ENCODE measurements around the gene LRRK1.

DNA sequence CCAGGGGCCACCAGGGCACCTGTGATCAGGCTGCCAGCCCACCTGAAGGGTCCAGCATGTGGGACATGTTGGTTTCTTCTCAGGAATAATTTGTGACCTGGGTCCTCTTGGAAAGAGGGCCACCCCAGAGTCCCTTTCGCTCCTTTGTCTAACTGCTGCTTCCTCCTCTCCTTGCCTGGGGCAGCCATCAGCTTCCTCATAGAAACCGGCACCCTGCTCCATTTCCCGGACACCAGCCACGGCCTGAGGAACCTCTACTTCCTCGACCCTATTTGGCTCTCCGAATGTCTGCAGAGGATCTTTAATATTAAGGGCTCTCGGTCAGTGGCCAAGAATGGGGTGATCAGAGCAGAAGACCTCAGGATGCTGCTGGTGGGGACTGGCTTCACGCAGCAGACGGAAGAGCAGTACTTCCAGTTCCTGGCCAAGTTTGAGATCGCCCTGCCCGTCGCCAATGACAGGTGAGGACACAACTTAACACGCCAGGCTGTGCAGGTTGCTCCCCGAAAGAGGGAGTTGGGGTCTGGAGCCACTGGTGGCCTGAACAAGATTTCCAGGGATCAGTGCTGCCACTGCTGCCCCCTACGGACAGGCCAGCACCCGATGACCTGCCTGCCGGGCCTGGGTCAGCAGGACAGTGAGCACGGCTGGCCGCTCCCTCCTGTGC is 109.7 kb downstream of the LRRK1 start:
- no peak for TF ChIP-seq FOXM1 (IDR thresholded peaks at IDR 0.05; ENCODE audit: borderline replicate concordance, low read depth)
- no peak for TF ChIP-seq MAX (IDR thresholded peaks at IDR 0.05)
- no peak for TF ChIP-seq EP300 (IDR thresholded peaks at IDR 0.05; ENCODE audit: borderline replicate concordance)
